HG03064 (cell line): ENCODE measurements around the gene LAMA4.

ENCODE experiments used
- ATAC-seq: cut with Tn5 transposase; IDR thresholded peaks from one replicate; pipeline ENCODE4 v1.9.1; 2021; ENCODE audit warnings: low read depth; ENCODE audit not compliant: unreplicated experiment

LAMA4 gene

DNA sequence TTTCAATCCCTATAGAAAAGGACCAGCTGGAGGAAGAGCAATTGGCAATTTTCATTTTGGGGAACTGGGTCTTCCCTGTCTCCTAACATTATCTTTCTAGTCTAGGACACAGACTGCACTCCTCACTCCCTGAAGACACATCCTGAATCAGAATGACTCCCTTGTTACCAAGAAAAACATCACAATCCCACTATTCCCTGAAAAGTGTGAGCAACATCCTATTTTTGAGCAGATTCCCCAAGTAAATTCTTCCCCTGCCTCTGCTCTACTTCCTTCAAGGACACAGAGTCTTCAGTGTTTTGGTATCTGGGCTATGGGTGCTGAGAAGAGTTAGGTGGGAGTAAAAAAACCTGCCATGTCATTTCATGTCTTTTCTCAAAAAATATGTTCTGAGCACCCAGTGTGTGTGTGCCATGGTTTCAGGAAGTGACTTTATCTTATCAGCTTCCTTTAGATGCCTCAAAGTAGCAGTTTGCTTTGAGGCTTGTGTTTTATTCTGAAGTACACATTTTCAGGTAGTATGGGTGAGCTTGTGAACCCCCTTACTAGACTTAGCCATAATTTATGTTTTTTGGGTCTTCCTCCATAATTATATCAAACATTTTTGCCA lies 12.4 kb downstream of the LAMA4 start:
- ATAC-seq, result no peak

DNA sequence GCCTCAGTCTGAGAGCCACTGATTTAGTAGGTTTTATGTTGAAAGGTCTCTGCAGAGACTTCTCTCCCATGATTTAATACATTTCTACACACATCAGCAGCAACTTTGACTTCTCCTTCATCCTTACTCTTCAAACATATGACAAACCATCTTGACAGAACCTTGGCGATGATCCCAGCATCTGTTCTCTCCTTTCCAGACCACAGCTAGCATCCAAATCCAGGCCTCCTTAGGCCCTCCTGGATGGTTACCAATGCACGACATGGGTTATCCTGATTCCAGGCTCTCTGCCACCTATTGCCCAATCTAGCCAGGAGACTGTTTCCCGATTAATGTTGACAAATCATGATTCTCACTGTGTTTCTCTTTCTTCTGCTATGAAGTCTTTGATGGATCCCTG lies 16.8 kb downstream of the LAMA4 start:
- ATAC-seq, result no peak

DNA sequence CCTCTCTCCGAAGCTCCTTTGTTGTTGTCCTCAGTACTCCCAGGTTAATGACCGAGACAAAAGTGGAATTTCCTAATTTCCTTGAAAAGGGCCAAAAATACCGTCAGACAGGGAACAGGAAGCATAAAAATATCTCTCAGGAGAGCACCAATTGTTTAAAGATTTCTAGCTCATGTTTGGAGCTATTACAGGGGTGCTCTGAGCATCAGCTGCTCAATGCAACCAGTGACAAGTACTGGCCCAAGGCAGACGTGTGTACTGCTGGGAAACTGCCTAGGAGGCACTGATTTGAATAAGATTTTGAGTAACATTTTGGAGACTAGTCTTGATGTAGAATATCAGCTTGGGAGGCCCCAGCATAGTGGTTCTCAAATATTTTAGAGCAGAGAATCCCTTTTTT lies 17.3 kb downstream of the LAMA4 start:
- ATAC-seq, result no peak

DNA sequence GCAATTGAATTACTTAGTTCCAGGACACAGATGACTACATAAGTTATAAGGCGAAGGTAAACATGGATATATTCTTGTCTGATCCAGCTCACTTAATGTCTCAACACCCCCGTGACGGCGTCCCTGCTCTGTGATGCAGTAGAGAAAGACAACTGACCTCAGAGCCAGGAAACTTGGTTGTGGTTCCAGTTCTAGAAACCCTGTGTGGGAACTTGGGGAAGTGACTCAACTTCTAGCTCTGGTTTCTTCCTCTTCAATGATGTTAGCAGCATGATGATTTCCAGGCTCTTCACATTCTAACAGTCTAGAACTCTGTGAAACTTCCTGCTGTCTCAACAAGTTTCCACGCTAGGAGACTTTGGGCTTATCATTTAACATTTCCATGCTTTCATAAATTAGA lies 18.4 kb downstream of the LAMA4 start:
- no peak for ATAC-seq

DNA sequence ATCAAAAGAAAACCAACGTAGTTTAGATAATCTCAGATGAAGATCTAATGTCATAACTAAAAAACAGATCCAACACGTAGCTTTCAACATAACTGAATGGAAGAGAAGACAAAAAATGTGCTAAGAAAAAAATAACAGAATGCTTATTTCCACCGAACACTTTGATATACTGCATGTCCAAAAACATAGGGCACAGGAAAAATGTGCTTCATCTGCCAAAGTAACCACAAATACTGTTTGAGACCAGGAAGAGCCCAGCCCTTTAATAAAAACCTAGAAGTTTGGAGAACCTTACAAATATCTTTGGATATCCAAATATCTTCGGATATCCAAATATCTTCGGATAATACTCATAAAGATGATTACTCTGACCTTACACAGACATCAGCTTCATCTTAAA lies 19.8 kb downstream of the LAMA4 start:
- no peak for ATAC-seq

DNA sequence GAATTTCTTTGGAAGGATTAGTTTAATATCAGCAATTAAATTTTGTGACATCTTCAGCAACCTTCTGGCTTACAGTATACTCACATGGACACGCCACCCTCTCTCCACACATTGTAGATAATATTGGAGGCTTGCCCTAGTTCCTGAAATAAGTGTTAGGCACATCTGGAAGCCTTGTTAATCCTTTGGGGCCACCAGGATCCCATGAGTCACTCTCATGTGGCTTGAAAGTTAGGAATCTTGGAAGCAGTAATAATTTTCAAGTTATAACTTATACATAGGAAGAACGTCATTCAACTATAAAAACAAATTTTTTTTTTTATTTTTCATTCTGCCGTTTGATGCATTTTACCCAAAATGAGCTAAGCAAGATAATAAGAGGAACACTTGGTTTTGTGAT lies 20.5 kb downstream of the LAMA4 start:
- no peak for ATAC-seq

DNA sequence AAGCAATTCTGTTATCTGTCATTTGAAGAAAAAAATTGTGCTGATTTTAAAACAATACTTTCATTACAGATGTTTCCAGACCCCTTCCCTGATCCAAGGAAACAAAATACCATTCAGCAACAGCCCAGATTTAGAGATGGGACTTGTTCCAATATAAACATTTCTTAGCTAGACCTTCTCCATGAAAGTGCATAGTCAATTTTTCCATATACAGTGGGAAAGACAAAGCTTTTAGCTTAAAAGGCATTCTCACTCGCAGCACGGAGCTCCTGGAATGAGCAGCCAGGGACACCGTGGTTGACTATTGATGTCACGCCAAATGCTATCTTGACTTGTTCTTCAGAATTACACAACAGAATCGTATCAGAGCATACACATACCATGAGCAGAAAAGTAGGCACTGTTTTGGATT lies 21.5 kb downstream of the LAMA4 start:
- no peak for ATAC-seq

DNA sequence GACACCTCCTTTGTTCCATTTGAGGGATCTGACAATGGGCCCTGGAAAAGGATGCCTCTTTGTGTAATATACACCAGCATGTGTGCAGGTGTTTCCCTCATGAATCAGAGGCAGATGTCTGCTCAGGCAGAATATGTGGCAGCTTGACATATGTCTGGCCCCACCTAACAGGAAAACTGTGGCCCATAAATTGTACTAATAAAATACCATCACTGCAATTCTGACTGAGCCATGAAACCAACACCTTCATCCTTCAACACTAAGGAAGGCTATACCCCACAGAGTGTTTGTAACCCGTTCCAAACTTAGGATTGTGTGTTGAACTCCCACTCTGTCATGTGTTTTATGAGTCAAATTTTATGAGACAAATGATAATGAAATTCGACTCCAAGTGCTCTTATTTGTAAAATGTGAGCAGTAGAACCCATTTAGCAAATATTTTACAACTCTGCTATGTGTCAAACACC lies 22.7 kb downstream of the LAMA4 start:
- ATAC-seq, result no peak

DNA sequence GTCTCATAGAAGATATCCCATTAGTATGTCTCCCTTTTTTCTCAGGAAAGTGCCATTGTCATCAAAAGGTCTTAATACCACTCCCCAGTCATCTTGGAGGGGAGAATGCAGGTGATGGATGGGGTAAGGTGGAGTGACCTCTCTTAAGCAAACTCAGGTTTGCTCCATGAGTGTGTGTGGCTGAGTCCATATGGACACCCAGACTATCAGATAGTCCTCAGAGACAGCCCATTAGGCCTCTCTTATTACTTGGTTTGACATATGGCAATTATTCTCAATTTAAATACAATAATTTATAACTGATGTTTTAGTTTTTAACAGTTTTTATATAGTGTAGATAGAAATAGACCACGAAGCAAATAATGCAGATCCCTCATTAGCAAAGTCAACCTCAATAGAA lies 23.2 kb downstream of the LAMA4 start:
- no peak for ATAC-seq

DNA sequence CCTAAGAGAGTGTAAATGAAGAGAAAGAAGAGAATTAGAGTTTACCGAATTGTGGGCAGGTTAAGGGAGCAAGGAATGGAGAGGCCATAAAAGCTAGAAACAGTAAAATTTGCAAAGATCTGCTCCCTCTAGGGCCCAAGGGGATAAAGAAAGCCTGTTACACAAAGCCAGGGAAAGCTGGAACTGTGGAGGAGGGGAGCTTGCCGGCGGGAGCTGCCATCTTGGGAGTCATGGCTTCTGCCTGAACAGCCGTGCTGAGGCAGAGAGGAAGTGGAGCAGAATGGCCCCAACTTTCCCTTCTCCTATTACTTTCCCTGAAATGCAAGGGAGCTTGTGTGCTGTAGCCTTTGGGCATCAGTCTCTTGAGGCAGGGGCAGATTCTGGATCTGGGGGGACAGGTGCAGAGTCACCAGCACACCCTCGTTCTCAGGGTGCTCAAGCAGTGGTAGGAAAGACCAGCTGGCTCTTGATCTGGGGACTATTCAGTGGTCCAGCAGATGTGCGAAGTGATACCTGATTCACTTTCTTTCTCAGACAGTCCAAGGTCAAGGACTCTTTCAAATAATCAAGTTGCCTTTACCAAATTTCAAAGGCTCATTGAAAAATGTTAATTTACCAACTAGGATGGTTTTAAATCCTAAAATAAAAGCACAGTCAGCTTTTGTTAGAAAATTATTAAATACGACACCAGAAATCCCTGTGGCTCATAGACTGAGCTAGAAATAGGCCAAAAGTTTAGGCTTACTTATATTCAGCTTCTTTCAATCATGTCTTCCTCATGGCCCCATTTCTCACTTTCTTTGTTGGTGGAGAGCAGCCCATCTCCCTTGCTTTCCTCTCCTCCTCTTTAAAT lies 25.7 kb downstream of the LAMA4 start:
- no peak for ATAC-seq

DNA sequence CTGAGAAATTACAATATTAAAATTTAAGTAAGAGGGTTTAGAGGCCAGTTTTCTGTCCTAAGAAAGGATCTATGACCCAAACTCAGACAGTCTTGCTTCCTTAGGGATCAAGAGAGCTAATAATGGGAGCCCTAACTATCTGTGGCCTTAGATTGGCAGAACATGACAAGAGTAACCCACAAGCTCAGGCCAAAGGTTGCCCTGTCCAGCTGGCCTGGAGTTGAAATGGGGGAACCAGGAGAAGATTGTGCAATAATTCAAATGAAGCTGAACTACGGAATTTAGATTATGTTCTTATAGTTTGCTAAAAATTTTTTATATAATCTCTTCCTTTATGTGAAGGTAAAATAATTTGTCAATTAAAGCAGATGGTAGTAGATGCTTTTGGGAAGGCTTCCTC lies 26.4 kb downstream of the LAMA4 start:
- ATAC-seq, result no peak

DNA sequence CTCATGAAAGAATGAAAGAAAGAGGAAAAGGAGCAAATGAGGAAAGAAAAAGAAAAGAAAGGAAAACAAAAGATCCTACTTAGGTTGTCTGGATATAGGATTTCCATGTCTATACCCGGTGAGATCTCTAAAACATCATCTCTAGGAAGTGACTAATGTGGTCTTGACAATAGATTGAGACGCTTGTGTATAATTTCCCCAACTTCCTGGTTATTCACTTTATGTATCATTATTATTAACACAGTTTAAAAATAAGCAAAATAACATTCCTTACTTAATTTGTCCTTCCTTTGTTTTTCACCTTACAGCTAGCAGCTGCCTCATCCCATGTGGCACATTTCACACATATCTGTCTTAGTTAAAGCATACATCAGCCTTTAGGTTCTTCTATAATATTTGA lies 27.0 kb downstream of the LAMA4 start:
- ATAC-seq, result no peak

DNA sequence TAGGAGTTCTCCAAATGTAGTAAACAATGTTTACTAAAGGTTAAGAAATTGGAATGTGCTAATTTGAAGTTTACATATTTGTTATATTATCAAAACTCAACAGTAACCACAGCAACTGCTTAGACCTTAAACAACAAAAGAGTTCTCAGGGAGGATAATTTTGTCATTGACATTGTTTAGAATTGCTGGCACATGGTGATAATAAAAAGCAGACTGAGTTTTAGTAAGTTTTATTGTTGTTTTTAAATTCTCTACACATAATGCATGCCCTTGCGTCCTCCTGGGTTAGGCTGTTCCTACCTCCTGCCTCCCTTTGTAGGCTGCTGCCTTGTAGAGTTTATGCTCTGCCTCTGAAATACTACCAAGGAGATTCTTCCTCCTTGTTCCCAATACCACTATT lies 28.7 kb downstream of the LAMA4 start:
- no peak for ATAC-seq

DNA sequence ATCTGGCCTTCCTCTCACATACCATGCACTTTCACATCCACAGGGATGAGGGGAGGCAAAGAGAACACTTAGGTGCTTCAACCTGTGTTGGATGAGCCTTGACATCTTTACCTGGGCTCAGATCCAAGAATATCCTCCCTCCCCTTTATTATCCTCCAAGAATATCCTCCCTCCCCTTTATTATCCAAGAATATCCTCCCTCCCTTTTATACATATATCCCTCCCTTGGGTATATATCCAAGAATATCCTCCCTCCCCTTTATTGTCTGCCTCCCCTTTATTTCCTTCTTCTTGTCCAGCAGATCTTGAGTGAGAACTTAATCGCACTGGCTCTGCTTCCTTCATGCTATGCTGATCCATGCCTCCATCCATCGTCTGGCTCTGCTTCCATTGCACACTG lies 30.3 kb downstream of the LAMA4 start:
- no peak for ATAC-seq

DNA sequence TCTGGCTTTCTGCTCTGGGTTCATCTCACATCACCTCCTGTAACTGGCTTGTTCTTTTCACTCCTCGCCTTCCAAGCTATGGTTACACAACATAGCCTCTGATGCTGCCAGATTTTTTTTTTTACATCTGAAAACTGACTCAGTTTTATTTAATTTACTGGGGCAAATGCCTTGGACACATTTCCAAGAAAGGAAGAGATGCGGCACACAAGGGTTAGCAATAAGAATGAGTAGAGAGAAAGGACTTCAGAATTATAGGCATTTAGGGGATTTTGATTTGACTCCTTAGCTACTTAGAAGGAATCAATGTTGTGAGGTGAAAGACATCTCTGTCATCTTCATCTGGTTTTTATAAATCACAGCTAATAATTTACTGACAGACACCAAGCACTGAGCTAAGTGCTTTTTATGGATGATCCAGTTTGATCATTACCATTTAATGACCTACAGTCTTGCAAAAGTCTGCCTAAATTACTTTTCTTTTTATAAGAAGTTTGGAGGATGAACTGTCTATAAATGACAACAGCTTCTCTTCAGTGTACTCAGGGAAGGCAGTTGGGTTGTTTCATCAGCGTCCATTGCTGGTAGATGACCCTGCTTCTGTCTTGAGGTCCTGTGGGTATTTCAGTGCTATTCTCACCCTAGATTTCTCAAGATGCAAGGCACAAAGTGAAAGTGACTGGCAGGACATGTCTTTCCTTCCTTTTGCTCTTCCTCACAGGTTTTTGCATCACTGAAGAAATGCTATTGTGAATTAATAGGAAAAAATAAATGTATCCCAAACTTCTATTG lies 31.1 kb downstream of the LAMA4 start:
- ATAC-seq, result no peak

DNA sequence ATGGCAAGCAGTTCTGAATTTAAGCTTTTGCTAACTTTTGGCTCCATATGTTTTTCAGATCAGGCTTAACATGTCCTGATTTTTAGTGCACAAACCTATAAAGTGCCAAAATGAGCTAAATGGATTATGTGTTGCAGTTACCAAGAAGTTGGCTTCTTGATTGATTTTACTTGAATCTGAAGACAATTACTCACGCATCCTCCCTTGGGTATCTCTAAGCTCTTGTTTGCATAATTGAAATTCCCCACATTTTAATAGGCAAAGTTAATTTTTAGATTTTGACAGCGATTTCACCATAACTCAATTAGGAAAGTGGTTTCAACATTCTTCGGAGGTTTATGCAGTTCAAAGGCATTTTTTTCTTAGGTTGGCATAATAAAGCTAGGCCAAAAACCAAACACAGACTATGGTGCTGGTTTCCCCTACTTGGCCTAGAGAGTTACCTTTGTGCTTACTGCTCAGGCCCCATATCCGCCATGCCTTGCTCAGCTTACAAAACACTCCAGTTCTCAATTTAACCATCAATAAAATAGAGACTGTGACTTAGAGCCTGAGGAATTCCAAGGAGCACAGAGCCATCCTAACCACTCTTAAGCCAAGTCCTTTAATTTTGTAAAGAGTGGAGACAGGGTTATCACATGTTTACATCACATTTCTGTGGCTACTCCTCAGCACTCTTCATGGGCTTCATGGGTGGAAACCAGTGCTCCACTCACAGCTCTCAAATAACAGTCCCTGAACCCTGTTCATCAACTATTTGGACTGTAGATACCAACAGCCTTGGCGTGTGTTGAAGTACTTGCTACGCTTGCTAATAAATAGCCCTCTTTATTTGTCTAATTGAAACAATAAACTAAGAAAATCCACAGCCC lies 32.1 kb downstream of the LAMA4 start:
- ATAC-seq, result no peak

DNA sequence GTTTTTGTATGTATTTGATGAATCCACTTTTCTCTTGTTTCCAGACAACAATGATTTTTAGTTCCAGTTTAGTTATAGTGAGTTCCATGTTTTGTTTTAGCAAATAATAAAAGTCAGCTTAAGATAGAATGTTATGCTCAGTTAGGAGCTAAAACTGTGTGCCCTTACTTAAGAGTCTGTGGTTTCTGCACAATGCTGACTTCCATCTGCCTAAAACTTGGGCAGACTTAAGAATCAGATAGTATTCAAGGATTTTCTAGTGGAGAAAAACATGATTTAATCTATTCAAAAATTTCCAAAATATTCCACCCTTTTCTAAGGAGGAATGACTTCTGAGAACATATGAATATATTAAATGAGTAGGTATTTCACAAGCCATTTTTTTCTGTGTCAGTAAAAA lies 32.8 kb downstream of the LAMA4 start:
- ATAC-seq, result no peak

DNA sequence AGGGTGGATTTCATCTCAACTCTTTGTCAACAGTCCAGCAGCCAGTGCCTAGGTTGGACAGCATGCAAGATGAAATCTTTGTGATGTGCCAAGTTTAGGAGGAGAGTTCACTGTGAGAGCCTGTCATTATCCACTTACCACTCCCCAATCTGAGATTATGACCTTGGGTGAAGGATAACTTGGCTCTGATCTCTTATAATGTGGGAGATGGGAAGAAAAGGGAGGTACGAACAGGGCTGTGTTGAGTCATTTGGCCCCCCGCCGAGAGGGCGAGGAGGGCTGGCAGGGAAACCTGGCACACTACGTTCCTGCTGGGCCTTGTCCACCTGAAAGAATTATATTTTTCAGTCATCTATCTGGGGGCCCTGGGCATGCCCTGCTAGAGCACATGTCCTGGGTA lies 35.8 kb downstream of the LAMA4 start:
- no peak for ATAC-seq

DNA sequence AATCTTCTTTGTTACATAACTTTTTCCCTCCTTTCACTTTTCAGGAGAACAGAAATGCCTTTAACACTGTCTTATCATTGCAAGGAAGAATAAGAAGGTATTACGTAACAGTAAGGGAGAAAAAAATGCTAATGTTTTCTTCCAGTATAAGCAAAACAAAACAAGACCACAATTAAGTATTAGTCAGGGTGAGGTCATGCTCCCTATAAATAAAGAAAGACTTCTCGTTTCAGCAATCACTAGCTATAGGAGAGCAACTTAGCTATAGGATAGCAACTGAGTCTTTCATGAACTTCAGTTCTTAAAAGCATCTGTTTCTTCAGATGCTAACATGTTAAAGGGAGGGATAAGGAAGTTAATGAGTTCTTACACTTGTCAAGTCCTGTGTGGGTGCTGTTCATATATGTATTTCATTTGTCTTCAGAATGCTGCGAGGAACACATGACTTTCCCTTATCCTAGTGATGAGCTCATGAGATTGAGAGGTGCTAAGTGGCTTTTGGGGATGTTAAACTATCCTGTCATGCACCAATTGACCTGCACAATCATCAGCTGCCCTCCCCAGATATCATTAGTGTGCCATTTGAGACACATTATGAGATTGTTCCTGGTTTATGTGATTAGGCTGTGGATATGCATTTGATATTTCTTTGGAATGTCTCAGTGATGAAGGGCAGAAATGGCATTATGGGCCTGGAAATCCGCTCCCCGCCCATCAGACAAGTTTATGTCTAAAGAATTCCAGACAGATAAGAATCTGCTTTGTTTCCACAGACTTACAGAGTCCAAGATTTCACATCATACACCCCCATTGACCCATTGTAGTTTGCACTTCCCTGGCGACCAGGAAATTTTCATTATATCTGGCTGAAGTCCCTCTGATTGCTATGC lies 37.5 kb downstream of the LAMA4 start:
- ATAC-seq, result no peak
